H1 (cell line): ENCODE data around the gene UBAP1L. TPM values are rescaled to one million over a fixed set of nuclear protein-coding genes. Genes with fewer than 3 reads are reported as not detected.

Experiments
- CTCF ChIA-PET: fragments of 300-600 bp; sonication (Branson Sonifier 250); formaldehyde crosslinking; loops from one replicate; lab custom pipeline; 2021; ENCODE audit not compliant: partially characterized antibody; lab: Charles Lee
- POLR2A ChIA-PET: fragments of 300-600 bp; sonication (Branson Sonifier 250); formaldehyde crosslinking; loops from one replicate; lab custom pipeline; 2021; ENCODE audit warnings: inconsistent platforms; ENCODE audit not compliant: partially characterized antibody; lab: Charles Lee
- DNase-seq, 2 experiments: peaks; one replicate each; pipeline versions ENCODE4 v3.0.0 to v3.0.0-alpha.2; 2010 to 2022; ENCODE audit warnings: low spot score in 2 of 2, low read depth in 1 of 2, mixed read lengths in 1 of 2
- FAIRE-seq: peaks from 2 replicates; lab custom pipeline; 2011; peaks lifted over from hg19 to GRCh38; lab: Jason Lieb, UNC
- H2AFZ ChIP-seq: 2 replicates; pipeline ENCODE4 v1.8.1; 2012; ENCODE audit warnings: low read length, inconsistent platforms
- H2AK5ac ChIP-seq: 2 replicates; pipeline ENCODE4 v1.6.1; 2013; ENCODE audit warnings: low read depth, low read length
- H2BK120ac ChIP-seq: replicated peaks from 2 replicates; pipeline ENCODE3; 2013; ENCODE audit warnings: low read depth, low read length, inconsistent platforms
- H2BK12ac ChIP-seq: 2 replicates; pipeline ENCODE4 v1.6.1; 2013; ENCODE audit warnings: low read depth, low read length
- H2BK15ac ChIP-seq: 2 replicates; pipeline ENCODE4 v1.6.1; 2013; ENCODE audit warnings: low read length
- H2BK20ac ChIP-seq: 2 replicates; pipeline ENCODE4 v1.6.1; 2013; ENCODE audit warnings: low read length
- H2BK5ac ChIP-seq: 2 replicates; pipeline ENCODE4 v1.6.1; 2013; ENCODE audit warnings: low read depth, low read length
- H3K14ac ChIP-seq: 2 replicates; pipeline ENCODE4 v1.6.1; 2013; ENCODE audit warnings: inconsistent platforms; ENCODE audit not compliant: insufficient read length
- H3K18ac ChIP-seq: 2 replicates; pipeline ENCODE4 v1.6.1; 2013; ENCODE audit warnings: low read length; ENCODE audit errors: extremely low read depth
- H3K23ac ChIP-seq: 2 replicates; pipeline ENCODE4 v1.6.1; 2013; ENCODE audit warnings: inconsistent platforms; ENCODE audit not compliant: insufficient read length
- H3K23me2 ChIP-seq: 2 replicates; pipeline ENCODE4 v1.6.1; 2013; ENCODE audit warnings: low read depth, low read length
- H3K27ac ChIP-seq: 2 replicates; pipeline ENCODE4 v1.6.1; 2011; ENCODE audit warnings: low read depth, low read length, inconsistent platforms
- H3K27me3 ChIP-seq, 4 experiments: replicated peaks in 1 of 4; 1 replicate in 1 of 4; 2 replicates in 3 of 4; pipeline versions ENCODE4 v1.6.1 to v1.8.1; 2011 to 2013; ENCODE audit warnings: low read length in 3 of 4, mild to moderate bottlenecking in 3 of 4, inconsistent platforms in 2 of 4, mixed read lengths in 2 of 4, moderate library complexity in 1 of 4; ENCODE audit not compliant: control insufficient read depth in 3 of 4, insufficient read depth in 3 of 4; ENCODE audit errors: extremely low read depth in 1 of 4
- H3K36me3 ChIP-seq, 4 experiments: 2 replicates each; pipeline versions ENCODE4 v1.6.1 to v1.8.1; 2011 to 2013; ENCODE audit warnings: mild to moderate bottlenecking in 4 of 4, low read length in 3 of 4, moderate library complexity in 2 of 4, control low read depth in 1 of 4, inconsistent platforms in 1 of 4; ENCODE audit not compliant: insufficient read depth in 4 of 4, control insufficient read depth in 2 of 4
- H3K4ac ChIP-seq: replicated peaks from 2 replicates; pipeline ENCODE3; 2013; ENCODE audit warnings: low read length, low read depth, mixed read lengths, inconsistent platforms; ENCODE audit not compliant: insufficient read length
- H3K4me1 ChIP-seq, 4 experiments: replicated peaks in 1 of 4; 1 replicate in 1 of 4; 2 replicates in 3 of 4; pipeline versions ENCODE4 v1.6.1 to v1.8.1; 2011 to 2013; ENCODE audit warnings: low read length in 3 of 4, inconsistent platforms in 2 of 4, mixed read lengths in 1 of 4; ENCODE audit not compliant: insufficient read depth in 4 of 4, control insufficient read depth in 3 of 4
- H3K4me2 ChIP-seq, 2 experiments: 2 replicates each; pipeline versions ENCODE4 v1.6.1 to v1.8.1; 2011 to 2013; ENCODE audit warnings: low read depth in 2 of 2, low read length in 2 of 2, control low read depth in 1 of 2, inconsistent platforms in 1 of 2, mild to moderate bottlenecking in 1 of 2; ENCODE audit not compliant: insufficient read depth in 1 of 2
- H3K4me3 ChIP-seq, 4 experiments: fragments of 200-600, 300-600 bp in 1 of 4; sonication (generic), shearing (Covaris generic), sonication (Bioruptor Twin) in 1 of 4; 2 replicates each; pipeline versions ENCODE4 v1.5.1 to v1.8.1; 2011 to 2016; ENCODE audit warnings: low read length in 4 of 4, low read depth in 3 of 4, control low read depth in 2 of 4, inconsistent platforms in 2 of 4, mild to moderate bottlenecking in 2 of 4, mixed read lengths in 1 of 4, moderate library complexity in 1 of 4; ENCODE audit not compliant: insufficient read depth in 2 of 4; ENCODE audit errors: extremely low read depth in 1 of 4
- H3K56ac ChIP-seq: replicated peaks from 2 replicates; pipeline ENCODE3; 2013; ENCODE audit warnings: low read depth, mild to moderate bottlenecking, mixed read lengths, low read length, inconsistent platforms; ENCODE audit not compliant: insufficient read length
- H3K79me1 ChIP-seq: 2 replicates; pipeline ENCODE4 v1.6.1; 2013; ENCODE audit warnings: low read depth, low read length, control low read depth
- H3K79me2 ChIP-seq, 2 experiments: 2 replicates each; pipeline versions ENCODE4 v1.6.1 to v1.8.1; 2012 to 2013; ENCODE audit warnings: low read length in 2 of 2, mild to moderate bottlenecking in 2 of 2, inconsistent platforms in 1 of 2; ENCODE audit not compliant: insufficient read depth in 2 of 2, control insufficient read depth in 1 of 2
- H3K9ac ChIP-seq, 4 experiments: replicated peaks in 1 of 4; 1 replicate in 1 of 4; 2 replicates in 3 of 4; pipeline versions ENCODE4 v1.6.1 to v1.8.1; 2011 to 2013; ENCODE audit warnings: low read depth in 3 of 4, low read length in 3 of 4, control low read depth in 2 of 4, mild to moderate bottlenecking in 2 of 4, moderate library complexity in 2 of 4, inconsistent platforms in 1 of 4; ENCODE audit errors: extremely low read depth in 1 of 4
- H3K9me3 ChIP-seq, 2 experiments: 2 replicates each; pipeline versions ENCODE4 v1.6.1 to v1.8.1; 2012 to 2013; ENCODE audit warnings: mild to moderate bottlenecking in 2 of 2, moderate library complexity in 2 of 2, control low read depth in 1 of 2, inconsistent platforms in 1 of 2, low read depth in 1 of 2, low read length in 1 of 2, mixed read lengths in 1 of 2; ENCODE audit not compliant: insufficient read depth in 2 of 2
- H4K20me1 ChIP-seq, 2 experiments: replicated peaks in 1 of 2; 2 replicates each; pipeline versions ENCODE3 to v1.8.1; 2011 to 2013; ENCODE audit warnings: inconsistent platforms in 2 of 2, low read length in 2 of 2, mild to moderate bottlenecking in 1 of 2; ENCODE audit not compliant: insufficient read depth in 2 of 2, control insufficient read depth in 1 of 2
- H4K5ac ChIP-seq: 2 replicates; pipeline ENCODE4 v1.6.1; 2013; ENCODE audit warnings: low read length, low read depth, mixed read lengths, inconsistent platforms; ENCODE audit not compliant: insufficient read length
- H4K8ac ChIP-seq: 2 replicates; pipeline ENCODE4 v1.8.0; 2013; ENCODE audit warnings: mild to moderate bottlenecking, moderate library complexity, low read length, inconsistent platforms; ENCODE audit not compliant: insufficient read depth; ENCODE audit errors: extremely low read depth
- H4K91ac ChIP-seq: replicated peaks from 2 replicates; pipeline ENCODE3; 2013; ENCODE audit warnings: low read length, mixed read lengths, inconsistent platforms; ENCODE audit not compliant: insufficient read length
- CBX5 ChIP-seq: fragments of 300-800, 300-1000 bp; sonication (generic); IDR thresholded peaks from 2 replicates; pipeline ENCODE4 v1.7.1; 2016; ENCODE audit warnings: antibody characterized with exemption, low read length, low read depth
- EZH2 ChIP-seq: fragments of 200-600 bp; sonication (generic); IDR thresholded peaks from 2 replicates; pipeline ENCODE4 v1.7.1; 2012; ENCODE audit warnings: low read depth, mild to moderate bottlenecking, moderate library complexity, low read length, inconsistent platforms; ENCODE audit not compliant: severe bottlenecking
- HDAC2 ChIP-seq, 2 experiments: fragments of 300-600 bp in 1 of 2; sonication (generic) in 1 of 2; IDR thresholded peaks; 2 replicates each; pipeline ENCODE4 v1.6.1; 2011 to 2012; ENCODE audit warnings: low read depth in 2 of 2, low read length in 2 of 2, mild to moderate bottlenecking in 2 of 2, moderate library complexity in 2 of 2, borderline replicate concordance in 1 of 2, inconsistent platforms in 1 of 2
- MAX ChIP-seq: IDR thresholded peaks from 2 replicates; pipeline ENCODE4 v1.6.1; 2012; ENCODE audit warnings: inconsistent platforms
- RAD21 ChIP-seq, 2 experiments: IDR thresholded peaks in 1 of 2; conservative IDR thresholded peaks in 1 of 2; 2 replicates each; pipeline ENCODE4 v1.6.1; 2011; ENCODE audit warnings: low read depth in 2 of 2, low read length in 2 of 2, improper control_type of control experiment in 1 of 2, inconsistent platforms in 1 of 2, mild to moderate bottlenecking in 1 of 2, moderate library complexity in 1 of 2
- SP1 ChIP-seq: IDR thresholded peaks from 2 replicates; pipeline ENCODE4 v1.6.1; 2011; ENCODE audit warnings: low read depth, low read length
- SP4 ChIP-seq: IDR thresholded peaks from 2 replicates; pipeline ENCODE4 v1.6.1; 2012; ENCODE audit warnings: low read length, inconsistent platforms
- SUZ12 ChIP-seq: fragments of 200-600 bp; sonication (generic); IDR thresholded peaks from 2 replicates; pipeline ENCODE4 v1.6.1; 2012; ENCODE audit warnings: mild to moderate bottlenecking, inconsistent platforms, low read length, moderate library complexity, mixed read lengths
- TBP ChIP-seq: IDR thresholded peaks from 2 replicates; pipeline ENCODE4 v1.6.1; 2011; ENCODE audit warnings: low read depth, low read length, improper control_type of control experiment
- TCF12 ChIP-seq: IDR thresholded peaks from 2 replicates; pipeline ENCODE4 v1.6.1; 2011; ENCODE audit warnings: low read depth, mild to moderate bottlenecking, low read length
- WGBS, 2 experiments: shearing (Covaris generic) in 1 of 2; methylation state at CpG; one replicate each; pipeline versions ENCODE4 v1.1.6 to v1.1.7; 2013 to 2015; ENCODE audit warnings: low lambda C conversion rate in 2 of 2, mixed read lengths in 2 of 2, inconsistent platforms in 1 of 2, low coverage in 1 of 2, missing lambda C conversion rate in 1 of 2; ENCODE audit not compliant: insufficient replicate concordance in 2 of 2, insufficient coverage in 1 of 2, insufficient read length in 1 of 2; ENCODE audit errors: extremely low coverage in 1 of 2, missing lambda C conversion rate in 1 of 2; 5-methylcytosine and 5-hydroxymethylcytosine counted together
- polyA plus RNA-seq, 7 experiments: library from polyadenylated mRNA; depleted of rRNA in 3 of 7; stranded (reverse) in 5 of 7; unstranded in 2 of 7; fragments of >200 nt in 5 of 7; fragments of 200-250 nt in 2 of 7; gene quantifications; 1 replicate in 5 of 7; 2 replicates in 1 of 7; 4 replicates in 1 of 7; pipeline versions ENCODE4 v1.2.1 to v1.2.3, GENCODE V29; 2011 to 2013; ENCODE audit warnings: missing spikeins in 2 of 7, mixed read lengths in 2 of 7
- total RNA-seq: library from RNA; stranded (reverse); fragmentation: NEBNext Ultra II Directional; extraction: Animal tissue kit (Norgen Biotek cat#: 25700); gene quantifications from 2 replicates; pipeline ENCODE4 v1.2.1, GENCODE V29; 2021

Gene UBAP1L
- total and polyA plus RNA-seq, 2 of the 8 experiments (the other 6 are each of a cell fraction or from before 2014, with no cell fraction given), result 0.67 to 1.7 TPM

GRCh38 chr15:65146438-65146837 is 31.4 kb upstream of the UBAP1L start:
- no peak for DNase-seq
- H2BK12ac ChIP-seq, result no peak overlapping the region
- no peak overlapping the region for H3K4me3 ChIP-seq
- H3K36me3 ChIP-seq, result peaks cover 0 to 17% (median 6%) of the 10 kb centered on the region in 4 experiments; a peak in 4 of 8 replicates
- no peak for TF ChIP-seq EZH2
- no peak for TF ChIP-seq TBP
- TF ChIP-seq SP1, result no peak
- TF ChIP-seq SUZ12, result no peak
- TF ChIP-seq HDAC2 (IDR thresholded peaks at IDR 0.05; ENCODE audit: borderline replicate concordance in 1 of 2, low read depth in 2 of 2, low read length in 2 of 2), result no peak
- no peak for TF ChIP-seq TCF12
- TF ChIP-seq CBX5, result no peak
- no peak for TF ChIP-seq RAD21 (IDR thresholded peaks at IDR 0.05 in 1 of 2, conservative IDR thresholded peaks at IDR 0.05 in 1 of 2; ENCODE audit: low read depth in 2 of 2, low read length in 2 of 2)
- TF ChIP-seq SP4, result no peak
- no peak for TF ChIP-seq MAX
- TF ChIP-seq, all 59 proteins: peak for 0
- no peak overlapping the region for H4K8ac ChIP-seq
- H3K4me1 ChIP-seq, result no peaks in the 10 kb centered on the region
- no peak overlapping the region for H3K27ac ChIP-seq
- H3K27me3 ChIP-seq, result no peaks in the 10 kb centered on the region
- no peaks in the 10 kb centered on the region for H3K9me3 ChIP-seq
- POLR2A ChIA-PET, result no interaction called here
- H2BK5ac ChIP-seq, result no peak overlapping the region
- 92% methylated on average over 4 of the region's 4 CpGs; no CpG with 5 or more reads in 1 of the 2 experiments for WGBS, 2 experiments
- no peak for FAIRE-seq
- no peak overlapping the region for H3K18ac ChIP-seq
- no peak overlapping the region for H3K56ac ChIP-seq
- no peak overlapping the region for H2BK20ac ChIP-seq
- CTCF ChIA-PET, result no interaction called here
- H3K79me1 ChIP-seq, result no peaks in the 10 kb centered on the region
- no peak overlapping the region for H2AFZ ChIP-seq
- H3K4ac ChIP-seq, result no peak overlapping the region
- H4K20me1 ChIP-seq, result no peaks in the 10 kb centered on the region
- H3K14ac ChIP-seq, result no peak overlapping the region
- no peak overlapping the region for H3K9ac ChIP-seq
- H2BK120ac ChIP-seq, result no peak overlapping the region
- H2AK5ac ChIP-seq, result no peak overlapping the region
- no peak overlapping the region for H4K91ac ChIP-seq
- H4K5ac ChIP-seq, result no peak overlapping the region
- no peak overlapping the region for H3K23ac ChIP-seq
- no peak overlapping the region for H2BK15ac ChIP-seq
- H3K23me2 ChIP-seq, result no peaks in the 10 kb centered on the region
- no peak overlapping the region for H3K4me2 ChIP-seq
- H3K79me2 ChIP-seq, result no peaks in the 10 kb centered on the region
